Ammon's horn (tissue), 1 donor: ENCODE measurements around the gene WWOX.
"Not testable (repeated sequence)": the region's sequence is repeated elsewhere in the genome, so short reads cannot be mapped to it uniquely, and the experiment has no call there.

Experiments
- DNase-seq: peaks from one replicate; pipeline ENCODE4 v3.0.0-alpha.2; 2016; ENCODE audit warnings: low spot score

The WWOX gene

GRCh38 chr16:78577630-78578029, 478.2 kb downstream of the WWOX start:
- no peak for DNase-seq

- no peak for DNase-seq
These were observed 479.6 kb downstream of the WWOX start for GRCh38 chr16:78579020-78579419.

GRCh38 chr16:78583441-78583840, 484.0 kb downstream of the WWOX start:
- no peak for DNase-seq

- DNase-seq = no peak
These were observed 484.9 kb downstream of the WWOX start for GRCh38 chr16:78584213-78584860.

- DNase-seq = no peak
These were observed 485.5 kb downstream of the WWOX start for GRCh38 chr16:78584991-78585390.

GRCh38 chr16:78589331-78589730, 489.9 kb downstream of the WWOX start:
- DNase-seq = no peak

GRCh38 chr16:78591682-78592103, 492.2 kb downstream of the WWOX start:
- DNase-seq = no peak

GRCh38 chr16:78592111-78592510, 492.7 kb downstream of the WWOX start:
- DNase-seq = no peak

GRCh38 chr16:78593352-78593751, 493.9 kb downstream of the WWOX start:
- no peak for DNase-seq

- no peak for DNase-seq
These were observed 494.7 kb downstream of the WWOX start for GRCh38 chr16:78594191-78594590.

- no peak for DNase-seq
These were observed 497.0 kb downstream of the WWOX start for GRCh38 chr16:78596348-78596995.

- DNase-seq = no peak
These were observed 497.6 kb downstream of the WWOX start for GRCh38 chr16:78596996-78597422.

- DNase-seq = no peak
These were observed 498.5 kb downstream of the WWOX start for GRCh38 chr16:78597809-78598570.

GRCh38 chr16:78599271-78599670, 499.8 kb downstream of the WWOX start:
- DNase-seq = no peak

GRCh38 chr16:78604423-78605062, 505.1 kb downstream of the WWOX start:
- not testable (repeated sequence) for DNase-seq

- peak; percentile 8 for DNase-seq
These were observed 506.2 kb downstream of the WWOX start for GRCh38 chr16:78605548-78606101.

GRCh38 chr16:78606545-78606944, 507.1 kb downstream of the WWOX start:
- DNase-seq = peak; percentile 19

GRCh38 chr16:78607022-78607421, 507.6 kb downstream of the WWOX start:
- DNase-seq = no peak

GRCh38 chr16:78607465-78607864, 508.0 kb downstream of the WWOX start:
- no peak for DNase-seq

GRCh38 chr16:78608305-78608776, 508.9 kb downstream of the WWOX start:
- no peak for DNase-seq

- DNase-seq = no peak
These were observed 510.2 kb downstream of the WWOX start for GRCh38 chr16:78609402-78610274.
